NCI-H1092 (cell line): Measurements from ENCODE around the gene HTT.
"Not testable (repeated sequence)": the region's sequence is repeated elsewhere in the genome, so short reads cannot be mapped to it uniquely, and the experiment has no call there.

Experiments used
- DNase-seq: peaks from one replicate; lab custom pipeline; 2025; lab: John Stamatoyannopoulos, UW

The HTT gene

DNA sequence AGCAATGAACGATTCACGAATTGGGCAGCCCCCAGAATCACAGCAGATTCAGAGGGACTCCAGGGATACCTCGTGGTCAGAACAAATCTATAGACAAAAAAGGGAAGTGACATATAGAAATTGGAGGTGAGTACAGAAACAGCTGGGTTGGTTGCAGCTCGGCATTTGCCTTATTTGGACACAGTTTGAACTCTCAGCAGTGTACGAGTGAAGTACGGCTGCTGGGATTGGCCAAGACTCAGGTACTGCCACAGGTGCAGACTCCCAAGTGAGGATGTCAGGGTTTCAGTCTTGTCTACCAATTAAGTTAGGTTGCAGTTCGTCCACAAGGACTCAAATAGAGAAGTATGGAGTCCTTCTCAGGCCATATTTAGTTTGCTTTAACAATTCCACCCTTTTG is 28.3 kb upstream of the HTT start:
- no peak for DNase-seq

DNA sequence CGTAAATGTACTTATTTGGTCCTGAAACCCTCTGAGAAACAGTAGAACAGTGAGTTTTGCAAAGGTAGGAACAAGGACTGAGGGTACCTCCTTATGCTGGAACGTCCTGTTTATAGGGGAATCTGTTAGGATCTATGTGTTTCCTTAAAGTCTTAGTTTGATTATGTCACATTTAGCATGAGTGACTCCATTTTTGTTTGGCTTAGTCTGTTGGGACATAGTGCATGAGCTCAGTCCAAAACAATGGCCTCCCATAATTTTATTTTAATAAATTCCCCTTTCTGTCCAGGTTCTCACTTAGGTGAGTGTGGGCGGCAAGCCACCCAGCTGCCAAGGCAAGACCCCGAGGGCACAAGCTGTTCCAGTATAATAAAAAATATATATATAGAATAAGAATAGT is 27.9 kb upstream of the HTT start:
- DNase-seq, result no peak

DNA sequence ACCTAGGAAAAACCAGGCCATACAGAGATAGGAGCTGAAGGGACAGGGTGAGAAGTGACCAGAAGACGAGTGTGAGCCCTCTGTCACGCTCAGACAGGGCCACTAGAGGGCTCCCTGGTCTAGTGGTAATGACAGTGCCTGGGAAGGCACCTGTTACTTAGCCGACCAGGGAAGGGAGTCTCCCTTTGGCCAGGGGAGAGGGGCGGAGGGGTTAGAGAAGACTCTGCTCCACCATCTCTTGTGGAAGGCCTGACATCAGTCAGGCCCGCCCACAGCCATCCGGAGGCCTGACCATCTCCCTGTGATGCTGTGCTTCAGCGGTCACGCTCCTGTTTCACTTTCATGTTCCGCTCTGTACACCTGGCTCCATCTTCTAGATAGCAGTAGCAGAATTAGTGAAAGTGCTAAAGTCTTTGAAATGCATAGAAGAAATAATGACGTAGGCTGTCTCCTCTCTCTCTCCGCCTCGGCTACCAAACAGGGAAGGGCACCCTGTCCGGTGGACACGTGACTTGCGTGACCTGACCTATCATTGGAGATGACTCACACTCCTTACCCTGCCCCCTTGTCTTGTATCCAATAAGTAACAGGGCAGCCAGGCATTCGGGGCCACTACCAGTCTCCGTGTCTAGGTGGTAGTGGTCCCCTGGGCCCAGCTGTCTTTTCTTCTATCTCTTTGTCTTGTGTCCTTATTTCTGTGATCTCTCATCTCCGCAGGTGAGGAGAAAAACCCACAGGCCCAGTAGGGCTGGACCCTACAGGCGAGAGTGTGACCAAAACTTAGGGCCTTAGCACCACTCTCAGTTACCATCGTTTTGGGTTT is 26.8 kb upstream of the HTT start:
- peak; percentile 55 for DNase-seq

DNA sequence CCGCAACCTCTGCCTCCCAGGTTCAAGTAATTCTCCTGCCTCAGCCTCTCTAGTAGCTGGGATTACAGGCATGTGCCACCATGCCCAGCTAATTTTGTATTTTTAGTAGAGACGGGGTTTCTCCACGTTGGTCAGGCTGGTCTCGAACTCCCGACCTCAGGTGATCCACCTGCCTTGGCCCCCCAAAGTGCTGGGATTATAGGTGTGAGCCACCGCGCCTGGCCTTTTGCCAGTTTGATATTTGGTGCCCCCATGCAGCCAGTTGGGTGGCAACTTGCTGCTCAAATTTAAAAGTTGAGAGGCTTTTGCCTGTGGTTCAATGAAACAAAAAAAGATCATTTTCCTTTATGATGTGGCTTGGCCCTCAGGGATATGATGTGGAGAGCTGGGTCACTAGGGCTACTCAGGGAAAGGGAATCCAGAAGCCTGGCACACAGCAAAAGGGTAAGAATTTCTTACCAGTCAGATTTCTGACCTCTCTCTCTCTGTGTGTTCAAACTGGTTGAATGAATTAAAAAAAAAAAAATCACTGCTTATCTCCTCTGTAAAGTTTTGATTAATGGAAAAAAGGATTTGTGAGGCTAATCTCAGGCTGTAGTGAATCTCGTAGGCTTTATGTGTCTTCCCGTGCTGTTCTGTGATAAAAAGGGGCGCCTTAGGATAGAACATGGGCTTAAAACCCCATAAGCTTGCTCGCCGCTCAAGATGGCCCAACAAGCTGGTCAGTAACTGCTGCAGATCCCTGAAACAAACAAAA is 23.2 kb upstream of the HTT start:
- not testable (repeated sequence) for DNase-seq

DNA sequence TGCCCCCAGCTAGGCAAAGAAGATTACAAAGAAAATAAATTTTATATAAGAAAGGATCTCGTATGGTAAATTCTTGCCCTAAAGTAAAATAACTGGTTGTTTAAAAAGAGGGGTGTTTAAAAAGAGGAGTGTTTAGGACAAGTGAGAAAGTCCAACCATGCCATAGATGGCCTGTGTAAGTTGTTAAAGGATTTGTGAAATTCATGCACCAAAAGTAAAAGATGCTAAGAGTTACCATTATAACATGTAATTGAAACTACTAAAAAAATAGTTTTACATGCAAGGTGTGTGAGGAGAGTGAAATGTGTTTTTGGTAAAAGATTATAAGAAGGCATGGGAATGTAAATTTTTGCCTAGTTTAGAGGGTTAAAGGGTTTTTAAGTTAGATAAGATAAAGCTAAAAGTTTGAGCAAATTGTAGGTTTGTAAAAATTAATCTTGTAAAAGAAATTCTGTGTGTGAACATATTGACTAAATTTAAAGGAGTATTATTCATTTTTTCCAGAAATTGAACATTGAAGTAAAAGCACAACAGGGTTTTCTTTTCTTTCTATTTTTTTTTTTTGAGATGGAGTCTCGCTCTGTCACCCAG is 20.2 kb upstream of the HTT start:
- DNase-seq, result no peak

DNA sequence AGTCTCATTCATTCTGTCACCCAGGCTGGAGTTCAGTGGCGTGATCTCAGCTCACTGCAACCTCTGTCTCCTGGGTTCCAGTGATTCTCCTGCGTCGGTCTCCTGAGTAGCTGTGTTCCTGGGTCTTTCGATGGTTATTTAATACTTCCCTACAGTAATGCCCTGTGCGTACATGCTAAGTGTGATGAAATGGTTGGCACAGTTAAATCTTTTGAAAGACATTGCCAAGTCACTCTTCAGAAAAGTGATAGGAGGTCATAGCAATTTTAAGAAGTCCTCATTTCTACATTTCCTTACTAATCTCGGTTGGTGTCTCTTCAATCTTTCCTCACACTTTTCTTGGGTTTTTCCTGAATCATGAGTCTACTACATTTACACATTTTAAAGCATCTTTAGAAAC is 14.5 kb upstream of the HTT start:
- DNase-seq, result no peak

DNA sequence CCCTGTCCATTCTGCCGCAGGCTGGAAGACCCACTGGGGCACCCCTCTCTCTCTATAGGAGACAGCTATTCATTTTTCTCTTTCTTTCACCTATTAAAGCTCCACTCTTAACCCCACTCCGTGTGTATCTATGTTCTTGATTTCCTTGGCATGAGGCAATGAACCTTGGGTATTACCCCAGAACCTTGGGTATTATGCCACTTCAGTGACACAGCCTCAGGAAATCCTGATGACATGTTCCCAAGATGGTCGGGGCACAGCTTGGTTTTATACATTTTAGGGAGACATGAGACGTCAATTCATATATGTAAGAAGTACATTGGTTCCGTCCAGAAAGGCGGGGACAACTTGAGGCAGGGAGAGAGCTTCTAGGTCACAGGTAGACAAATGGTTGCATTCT is 13.5 kb upstream of the HTT start:
- DNase-seq, result no peak

DNA sequence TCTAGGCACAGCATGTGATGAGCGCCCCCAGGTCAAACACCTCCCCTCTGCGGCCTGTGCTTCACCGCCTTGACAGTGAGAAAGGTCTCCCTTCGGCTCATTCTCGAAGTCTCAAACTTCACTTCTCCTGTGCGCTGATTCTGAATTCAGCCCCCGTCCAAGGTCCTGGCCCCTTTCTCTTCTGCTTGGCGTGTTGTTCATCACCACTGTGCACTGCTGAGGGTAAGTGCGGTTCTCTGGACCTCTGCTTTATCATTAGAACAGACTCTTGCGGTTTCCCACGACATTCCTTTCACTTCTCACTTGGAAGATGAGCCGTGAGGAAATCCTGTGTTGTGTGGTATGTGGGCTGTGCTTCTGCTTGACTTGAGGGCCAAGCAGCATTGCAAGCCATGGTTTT is 12.0 kb upstream of the HTT start:
- no peak for DNase-seq

DNA sequence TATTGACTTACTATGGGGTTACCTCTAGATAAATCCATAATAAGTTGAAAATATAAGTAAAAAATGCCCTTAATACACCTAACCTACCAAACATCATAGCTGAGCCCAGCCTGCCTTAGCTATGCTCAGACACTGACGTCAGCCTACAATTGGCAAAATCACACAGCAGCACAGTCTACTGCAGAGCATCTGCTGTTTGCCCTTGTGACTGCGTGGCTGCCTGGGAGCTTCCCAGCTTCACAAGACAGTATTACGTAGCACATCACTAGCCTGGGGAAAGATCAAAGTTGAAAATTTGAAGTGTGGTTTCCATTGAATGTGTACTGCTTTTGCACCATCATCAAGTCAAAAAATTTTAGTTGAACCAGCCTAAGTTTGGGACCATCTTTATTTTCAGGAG is 8.9 kb upstream of the HTT start:
- no peak for DNase-seq

DNA sequence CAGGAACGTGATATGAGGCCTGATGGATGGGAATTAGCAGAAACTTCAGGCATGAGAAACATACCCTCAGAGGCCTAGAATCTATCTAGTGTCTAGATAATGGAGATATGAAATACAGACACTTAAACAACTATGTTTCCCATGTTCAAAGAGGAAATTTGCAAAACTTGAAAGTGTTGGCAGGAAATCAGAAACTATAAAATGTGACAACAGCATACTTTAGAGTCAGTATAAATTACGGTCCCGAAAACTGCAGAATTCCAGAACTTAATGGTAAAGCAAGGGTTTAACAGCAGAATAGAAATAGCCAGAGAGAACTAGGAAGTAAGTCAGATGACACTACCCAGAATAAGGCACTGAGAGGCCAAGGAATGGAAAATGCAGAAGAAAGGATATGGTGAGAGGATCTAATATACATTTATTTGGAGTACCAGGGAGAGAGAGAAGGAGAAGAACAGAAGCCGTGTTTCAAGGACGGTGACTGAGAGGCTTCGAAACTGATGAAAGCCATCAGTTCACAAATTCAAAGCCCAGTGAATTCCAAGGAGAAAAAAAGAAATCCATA is 7.6 kb upstream of the HTT start:
- no peak for DNase-seq

DNA sequence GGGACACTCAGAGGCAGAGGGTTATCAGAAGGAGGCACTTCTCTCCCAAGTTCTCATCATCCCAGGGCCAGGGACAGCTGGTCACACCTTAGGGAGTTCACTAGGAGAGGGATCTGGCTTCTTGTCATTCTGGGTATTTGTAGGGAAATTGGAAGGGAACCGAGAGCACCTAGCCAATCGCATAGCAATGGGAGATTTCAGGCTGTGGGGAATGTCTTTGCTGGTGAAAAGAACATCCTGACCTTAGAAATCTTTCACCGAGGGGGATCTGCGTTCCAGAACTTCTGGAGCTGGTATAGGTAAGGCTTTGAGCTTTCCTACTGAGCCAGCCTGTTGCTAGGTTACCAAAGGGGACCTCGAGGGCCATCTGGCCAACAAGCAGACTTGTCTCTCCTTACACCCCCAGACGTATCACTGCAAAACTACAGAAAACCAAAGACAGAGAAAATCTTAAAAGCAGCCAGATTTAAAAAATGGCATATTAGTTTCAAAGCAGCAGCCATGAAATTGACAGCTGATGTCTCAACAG is 6.9 kb upstream of the HTT start:
- DNase-seq, result no peak

DNA sequence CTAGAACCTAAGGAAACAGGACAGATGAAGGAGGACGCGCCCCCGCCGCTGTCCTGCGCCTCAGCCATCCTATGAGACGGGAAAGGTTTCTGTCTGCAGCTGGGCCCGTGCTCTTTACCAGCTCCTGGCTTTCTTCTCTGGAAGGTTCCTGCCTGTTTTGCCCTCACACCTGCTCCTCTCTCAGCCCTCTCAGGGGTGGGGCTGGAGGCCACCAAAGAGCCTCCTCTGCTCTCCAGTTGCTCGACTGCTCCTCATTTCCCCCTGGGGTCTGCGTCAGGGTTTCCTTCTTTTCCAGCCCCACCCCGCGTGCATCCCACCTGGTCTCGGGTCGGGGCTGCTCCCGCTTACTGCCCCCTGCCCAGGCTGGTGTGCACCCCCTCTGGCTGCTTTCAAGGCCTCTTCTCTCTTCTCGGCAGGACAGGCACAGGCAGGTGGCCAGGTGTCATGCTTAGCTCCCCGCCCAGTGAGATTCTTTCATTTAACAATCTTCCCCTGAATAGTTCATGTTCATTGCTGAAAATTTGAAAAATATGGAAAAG is 4.8 kb upstream of the HTT start:
- no peak for DNase-seq

DNA sequence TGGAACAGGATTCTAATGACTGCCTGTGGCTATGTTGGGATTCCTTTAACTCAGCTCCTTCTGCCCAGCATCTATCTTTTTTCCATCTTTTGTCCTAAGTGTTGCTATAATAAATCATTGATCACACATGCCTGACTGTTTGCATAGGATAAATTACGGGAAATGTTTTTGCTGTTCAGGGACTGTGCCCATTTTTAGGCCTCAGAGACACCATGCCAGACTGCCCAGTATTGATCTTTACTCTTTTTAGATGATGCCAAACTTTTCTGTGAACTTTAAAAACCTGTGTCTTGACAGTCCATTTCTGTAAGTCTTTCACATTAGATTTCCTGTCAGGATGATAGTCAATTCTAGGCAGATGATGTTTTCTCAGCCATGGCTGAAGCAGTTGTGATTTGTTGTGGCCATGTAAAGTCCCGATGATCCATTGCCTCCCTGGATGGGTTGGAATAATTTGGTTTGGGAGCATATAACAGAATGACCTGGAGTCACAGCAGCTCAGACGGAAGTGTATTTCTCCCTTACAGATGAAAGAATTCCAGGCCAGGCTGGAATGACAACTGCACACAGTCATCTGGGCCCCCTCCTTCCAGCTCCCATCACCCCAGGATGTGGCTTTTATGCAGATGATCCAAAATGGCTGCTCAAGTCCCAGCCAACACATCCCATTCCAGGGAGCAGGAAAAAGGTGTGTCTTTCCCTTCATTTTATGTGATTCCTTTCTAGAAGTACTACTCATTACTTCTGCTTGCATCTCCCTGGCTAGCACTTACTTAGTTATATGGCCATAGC is 3.6 kb upstream of the HTT start:
- DNase-seq, result no peak

DNA sequence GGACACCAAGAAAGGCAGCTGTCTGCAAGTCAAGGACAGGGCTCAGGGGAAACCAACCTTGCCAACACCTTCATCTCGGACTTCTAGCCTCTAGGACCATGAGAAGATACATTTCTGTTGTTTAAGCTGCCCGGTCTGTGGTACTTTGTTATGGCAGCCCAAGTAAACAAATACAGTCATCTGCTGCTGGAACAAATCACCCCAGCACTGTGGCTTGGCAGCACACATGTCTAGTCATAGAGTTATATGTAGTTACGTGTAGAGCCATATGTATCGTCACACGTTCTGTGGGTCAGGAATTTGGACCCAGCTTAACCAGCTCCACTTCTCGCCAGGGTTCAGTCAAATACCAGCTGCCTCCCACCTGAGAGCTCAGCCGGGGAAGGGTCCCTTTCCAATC is 2.7 kb upstream of the HTT start:
- DNase-seq, result no peak

DNA sequence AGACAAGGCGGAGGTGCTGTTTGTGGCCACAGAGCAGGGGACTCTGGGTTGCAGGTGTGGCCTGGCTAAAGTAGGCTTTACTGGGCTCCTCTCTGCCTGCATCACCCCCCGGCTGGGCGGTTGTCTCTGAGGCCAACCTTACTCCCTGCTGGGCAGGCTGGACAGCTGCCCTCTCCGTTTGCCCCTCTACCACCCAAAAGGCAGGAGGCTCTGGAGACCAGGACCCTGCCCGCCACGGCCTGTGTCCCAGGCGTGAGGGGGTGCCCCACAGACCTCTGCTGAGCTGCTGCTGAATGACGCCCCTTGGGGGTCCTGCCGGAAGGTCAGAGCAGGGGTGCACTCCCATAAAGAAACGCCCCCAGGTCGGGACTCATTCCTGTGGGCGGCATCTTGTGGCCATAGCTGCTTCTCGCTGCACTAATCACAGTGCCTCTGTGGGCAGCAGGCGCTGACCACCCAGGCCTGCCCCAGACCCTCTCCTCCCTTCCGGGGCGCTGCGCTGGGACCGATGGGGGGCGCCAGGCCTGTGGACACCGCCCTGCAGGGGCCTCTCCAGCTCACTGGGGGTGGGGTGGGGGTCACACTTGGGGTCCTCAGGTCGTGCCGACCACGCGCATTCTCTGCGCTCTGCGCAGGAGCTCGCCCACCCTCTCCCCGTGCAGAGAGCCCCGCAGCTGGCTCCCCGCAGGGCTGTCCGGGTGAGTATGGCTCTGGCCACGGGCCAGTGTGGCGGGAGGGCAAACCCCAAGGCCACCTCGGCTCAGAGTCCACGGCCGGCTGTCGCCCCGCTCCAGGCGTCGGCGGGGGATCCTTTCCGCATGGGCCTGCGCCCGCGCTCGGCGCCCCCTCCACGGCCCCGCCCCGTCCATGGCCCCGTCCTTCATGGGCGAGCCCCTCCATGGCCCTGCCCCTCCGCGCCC is 1.1 kb upstream of the HTT start:
- no peak for DNase-seq

DNA sequence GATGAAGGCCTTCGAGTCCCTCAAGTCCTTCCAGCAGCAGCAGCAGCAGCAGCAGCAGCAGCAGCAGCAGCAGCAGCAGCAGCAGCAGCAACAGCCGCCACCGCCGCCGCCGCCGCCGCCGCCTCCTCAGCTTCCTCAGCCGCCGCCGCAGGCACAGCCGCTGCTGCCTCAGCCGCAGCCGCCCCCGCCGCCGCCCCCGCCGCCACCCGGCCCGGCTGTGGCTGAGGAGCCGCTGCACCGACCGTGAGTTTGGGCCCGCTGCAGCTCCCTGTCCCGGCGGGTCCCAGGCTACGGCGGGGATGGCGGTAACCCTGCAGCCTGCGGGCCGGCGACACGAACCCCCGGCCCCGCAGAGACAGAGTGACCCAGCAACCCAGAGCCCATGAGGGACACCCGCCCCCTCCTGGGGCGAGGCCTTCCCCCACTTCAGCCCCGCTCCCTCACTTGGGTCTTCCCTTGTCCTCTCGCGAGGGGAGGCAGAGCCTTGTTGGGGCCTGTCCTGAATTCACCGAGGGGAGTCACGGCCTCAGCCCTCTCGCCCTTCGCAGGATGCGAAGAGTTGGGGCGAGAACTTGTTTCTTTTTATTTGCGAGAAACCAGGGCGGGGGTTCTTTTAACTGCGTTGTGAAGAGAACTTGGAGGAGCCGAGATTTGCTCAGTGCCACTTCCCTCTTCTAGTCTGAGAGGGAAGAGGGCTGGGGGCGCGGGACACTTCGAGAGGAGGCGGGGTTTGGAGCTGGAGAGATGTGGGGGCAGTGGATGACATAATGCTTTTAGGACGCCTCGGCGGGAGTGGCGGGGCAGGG is 568 bp downstream of the HTT start:
- peak; percentile 29 for DNase-seq

DNA sequence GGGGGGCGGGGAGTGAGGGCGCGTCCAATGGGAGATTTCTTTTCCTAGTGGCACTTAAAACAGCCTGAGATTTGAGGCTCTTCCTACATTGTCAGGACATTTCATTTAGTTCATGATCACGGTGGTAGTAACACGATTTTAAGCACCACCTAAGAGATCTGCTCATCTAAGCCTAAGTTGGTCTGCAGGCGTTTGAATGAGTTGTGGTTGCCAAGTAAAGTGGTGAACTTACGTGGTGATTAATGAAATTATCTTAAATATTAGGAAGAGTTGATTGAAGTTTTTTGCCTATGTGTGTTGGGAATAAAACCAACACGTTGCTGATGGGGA is 1.1 kb downstream of the HTT start:
- DNase-seq, result no peak

DNA sequence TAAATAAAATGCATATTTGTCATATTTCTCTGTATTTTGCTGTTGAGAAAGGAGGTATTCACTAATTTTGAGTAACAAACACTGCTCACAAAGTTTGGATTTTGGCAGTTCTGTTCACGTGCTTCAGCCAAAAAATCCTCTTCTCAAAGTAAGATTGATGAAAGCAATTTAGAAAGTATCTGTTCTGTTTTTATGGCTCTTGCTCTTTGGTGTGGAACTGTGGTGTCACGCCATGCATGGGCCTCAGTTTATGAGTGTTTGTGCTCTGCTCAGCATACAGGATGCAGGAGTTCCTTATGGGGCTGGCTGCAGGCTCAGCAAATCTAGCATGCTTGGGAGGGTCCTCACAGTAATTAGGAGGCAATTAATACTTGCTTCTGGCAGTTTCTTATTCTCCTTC is 3.3 kb downstream of the HTT start:
- DNase-seq, result no peak

DNA sequence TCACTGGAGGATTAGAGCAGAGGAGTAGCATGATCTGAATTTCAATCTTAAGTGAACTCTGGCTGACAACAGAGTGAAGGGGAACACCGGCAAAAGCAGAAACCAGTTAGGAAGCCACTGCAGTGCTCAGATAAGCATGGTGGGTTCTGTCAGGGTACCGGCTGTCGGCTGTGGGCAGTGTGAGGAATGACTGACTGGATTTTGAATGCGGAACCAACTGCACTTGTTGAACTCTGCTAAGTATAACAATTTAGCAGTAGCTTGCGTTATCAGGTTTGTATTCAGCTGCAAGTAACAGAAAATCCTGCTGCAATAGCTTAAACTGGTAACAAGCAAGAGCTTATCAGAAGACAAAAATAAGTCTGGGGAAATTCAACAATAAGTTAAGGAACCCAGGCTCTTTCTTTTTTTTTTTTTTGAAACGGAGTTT is 5.2 kb downstream of the HTT start:
- no peak for DNase-seq
